ENCODE measurements around the gene LHX1.

LHX1 gene

GRCh38 chr17:36980280-36980761 is 43.0 kb downstream of the LHX1 start:
- no peak overlapping the region for H3K4me3 ChIP-seq (ENCODE audit: low read depth, low read length)
- ChIA-PET CTCF (interaction anchor here (0.9 to 1.3 kb wide), 4 partner anchors 14 to 378 kb away, joined by 3 read pairs; partner anchors contain the start of gene MRM1), POLR2A (no interaction called here)
- TF ChIP-seq, protein P1, sequence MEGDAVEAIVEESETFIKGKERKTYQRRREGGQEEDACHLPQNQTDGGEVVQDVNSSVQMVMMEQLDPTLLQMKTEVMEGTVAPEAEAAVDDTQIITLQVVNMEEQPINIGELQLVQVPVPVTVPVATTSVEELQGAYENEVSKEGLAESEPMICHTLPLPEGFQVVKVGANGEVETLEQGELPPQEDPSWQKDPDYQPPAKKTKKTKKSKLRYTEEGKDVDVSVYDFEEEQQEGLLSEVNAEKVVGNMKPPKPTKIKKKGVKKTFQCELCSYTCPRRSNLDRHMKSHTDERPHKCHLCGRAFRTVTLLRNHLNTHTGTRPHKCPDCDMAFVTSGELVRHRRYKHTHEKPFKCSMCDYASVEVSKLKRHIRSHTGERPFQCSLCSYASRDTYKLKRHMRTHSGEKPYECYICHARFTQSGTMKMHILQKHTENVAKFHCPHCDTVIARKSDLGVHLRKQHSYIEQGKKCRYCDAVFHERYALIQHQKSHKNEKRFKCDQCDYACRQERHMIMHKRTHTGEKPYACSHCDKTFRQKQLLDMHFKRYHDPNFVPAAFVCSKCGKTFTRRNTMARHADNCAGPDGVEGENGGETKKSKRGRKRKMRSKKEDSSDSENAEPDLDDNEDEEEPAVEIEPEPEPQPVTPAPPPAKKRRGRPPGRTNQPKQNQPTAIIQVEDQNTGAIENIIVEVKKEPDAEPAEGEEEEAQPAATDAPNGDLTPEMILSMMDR (IDR thresholded peaks at IDR 0.05; ENCODE audit: insufficient read depth, low read length, missing control alignments), result no peak
- no peak for DNase-seq (ENCODE audit: low read depth, low spot score)

GRCh38 chr17:36983618-36984017 is 46.3 kb downstream of the LHX1 start:
- ChIA-PET CTCF (no interaction called here), POLR2A (no interaction called here)
- DNase-seq (ENCODE audit: low read depth, low spot score), result no peak
- TF ChIP-seq, protein P1 (IDR thresholded peaks at IDR 0.05; ENCODE audit: insufficient read depth, low read length, missing control alignments), result no peak
- no peak overlapping the region for H3K4me3 ChIP-seq (ENCODE audit: low read depth, low read length)

DNA sequence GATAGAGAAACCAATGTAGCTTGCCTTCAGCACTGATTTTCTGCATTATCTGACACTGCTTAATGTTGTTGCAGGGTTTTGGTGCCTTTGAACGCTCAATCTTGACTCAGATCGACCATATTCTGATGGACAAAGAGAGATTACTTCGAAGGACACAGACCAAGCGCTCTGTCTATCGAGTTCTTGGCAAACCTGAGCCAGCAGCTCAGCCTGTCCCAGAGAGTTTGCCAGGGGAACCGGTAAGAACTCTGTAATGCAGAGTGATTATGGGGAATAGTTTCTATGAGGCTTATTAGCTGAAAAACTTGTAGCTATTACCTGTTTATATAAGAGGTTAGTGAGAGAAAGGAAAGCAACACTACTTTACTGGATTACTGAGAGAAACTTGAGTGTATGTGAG is 51.9 kb downstream of the LHX1 start:
- ChIA-PET CTCF (interaction anchor here (1.4 kb wide), 1 partner anchor 58 kb away, joined by 3 read pairs; no protein-coding TSS in a partner anchor), POLR2A (no interaction called here)
- TF ChIP-seq, protein P1 (IDR thresholded peaks at IDR 0.05; ENCODE audit: insufficient read depth, low read length, missing control alignments), result no peak
- no peak for DNase-seq (ENCODE audit: low read depth, low spot score)
- no peak overlapping the region for H3K4me3 ChIP-seq (ENCODE audit: low read depth, low read length)

DNA sequence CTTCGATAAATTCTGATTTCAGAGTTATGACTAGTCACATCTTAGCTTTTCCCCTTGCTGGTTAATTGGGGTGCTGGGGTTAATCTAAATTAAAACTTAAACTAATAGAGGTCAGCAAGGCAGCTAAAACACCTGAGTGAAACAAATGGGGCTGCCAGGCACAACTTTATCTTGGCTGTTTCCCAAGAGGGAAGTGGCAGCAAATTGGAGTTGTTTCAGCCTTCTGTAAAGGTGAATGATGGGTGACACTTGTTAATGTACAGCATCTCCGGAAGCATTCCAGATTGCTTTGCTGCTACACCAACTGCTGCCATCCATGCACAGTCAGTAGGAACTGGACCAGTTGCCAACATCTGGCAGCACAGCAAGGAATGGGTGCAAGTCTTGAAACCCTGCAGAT is 55.4 kb downstream of the LHX1 start:
- CTCF ChIA-PET, result interaction anchor here (0.6 to 1.4 kb wide), 4 partner anchors 9 to 235 kb away, joined by 3 to 5 read pairs (median 3); no protein-coding TSS in a partner anchor
- TF ChIP-seq, protein P1 (IDR thresholded peaks at IDR 0.05; ENCODE audit: insufficient read depth, low read length, missing control alignments), result no peak
- H3K4me3 ChIP-seq (ENCODE audit: low read depth, low read length), result no peak overlapping the region
- DNase-seq (ENCODE audit: low read depth, low spot score), result no peak
- POLR2A ChIA-PET, result no interaction called here

DNA sequence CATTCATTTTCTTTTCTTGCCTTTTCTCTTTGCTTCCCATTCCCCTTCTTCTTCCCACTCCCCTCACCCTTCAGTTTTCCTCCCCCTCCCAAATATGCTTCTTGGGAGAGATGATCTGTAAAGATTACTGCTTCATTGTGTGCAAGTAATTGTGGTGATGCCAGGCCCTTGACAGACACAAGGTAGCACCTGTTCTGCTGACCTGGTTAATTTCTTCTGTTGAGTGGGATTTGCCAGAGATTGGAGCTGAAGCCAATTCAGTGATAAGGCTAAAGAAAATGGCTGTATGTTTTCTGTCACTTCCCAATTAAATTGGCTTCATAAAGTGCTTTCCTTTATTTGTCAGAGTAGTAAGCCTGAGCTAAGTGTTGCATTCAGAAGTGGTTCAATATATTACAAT is 56.0 kb downstream of the LHX1 start:
- H3K4me3 ChIP-seq (ENCODE audit: low read depth, low read length), result no peak overlapping the region
- ChIA-PET CTCF (interaction anchor here (1.4 kb wide), 2 partner anchors 52 to 54 kb away, joined by 3 to 5 read pairs; no protein-coding TSS in a partner anchor), POLR2A (no interaction called here)
- TF ChIP-seq, protein P1 (IDR thresholded peaks at IDR 0.05; ENCODE audit: insufficient read depth, low read length, missing control alignments), result no peak
- no peak for DNase-seq (ENCODE audit: low read depth, low spot score)
